Epithelial cell of proximal tubule (primary cell): ENCODE measurements around the gene CEP126. TPM values are rescaled to one million over a fixed set of nuclear protein-coding genes. Genes with fewer than 3 reads are reported as not detected.

Experiments used
- DNase-seq: peaks from one replicate; pipeline ENCODE4 v3.0.0-alpha.2; 2011; ENCODE audit warnings: low read depth
- H3K4me3 ChIP-seq: 2 replicates; pipeline ENCODE4 v1.5.1; 2011; ENCODE audit warnings: low read depth, mild to moderate bottlenecking, low read length
- CTCF ChIP-seq: conservative IDR thresholded peaks from 2 replicates; pipeline ENCODE4 v1.5.1; 2012; ENCODE audit warnings: low read depth, mild to moderate bottlenecking, low read length
- total RNA-seq: library from RNA; depleted of rRNA; stranded (reverse); fragments of >200 nt; gene quantifications from 2 replicates; pipeline ENCODE4 v1.2.3, GENCODE V29; 2015

CEP126 gene
- total RNA-seq, 1 donor from 2014 or later, result 0.92 TPM

- DNase-seq, result peak; percentile 46
- no peak overlapping the region for H3K4me3 ChIP-seq
- TF ChIP-seq CTCF, result no peak
Observed at GRCh38 chr11:102010776-102011494, 96.1 kb downstream of the CEP126 start.

- no peak overlapping the region for H3K4me3 ChIP-seq
- no peak for TF ChIP-seq CTCF
- no peak for DNase-seq
Observed at GRCh38 chr11:102012946-102013345, 98.1 kb downstream of the CEP126 start.

GRCh38 chr11:102014756-102015155 lies 99.9 kb downstream of the CEP126 start:
- no peak for DNase-seq
- TF ChIP-seq CTCF, result no peak
- H3K4me3 ChIP-seq, result no peak overlapping the region

GRCh38 chr11:102017026-102017425 lies 102.2 kb downstream of the CEP126 start:
- no peak for TF ChIP-seq CTCF
- DNase-seq, result no peak
- no peak overlapping the region for H3K4me3 ChIP-seq

GRCh38 chr11:102026217-102026616 lies 111.4 kb downstream of the CEP126 start:
- no peak overlapping the region for H3K4me3 ChIP-seq
- no peak for TF ChIP-seq CTCF
- no peak for DNase-seq

- TF ChIP-seq CTCF, result no peak
- H3K4me3 ChIP-seq, result no peak overlapping the region
- no peak for DNase-seq
Observed at GRCh38 chr11:102026959-102027358, 112.1 kb downstream of the CEP126 start.

GRCh38 chr11:102036757-102037156 lies 121.9 kb downstream of the CEP126 start:
- no peak overlapping the region for H3K4me3 ChIP-seq
- no peak for TF ChIP-seq CTCF
- no peak for DNase-seq
